Fibroblast of mammary gland (primary cell): Measurements from ENCODE around the gene IGHMBP2.

Source experiments
- DNase-seq: peaks from one replicate; pipeline ENCODE4 v3.0.0-alpha.2; 2010; ENCODE audit warnings: low read depth
- H3K4me3 ChIP-seq: 2 replicates; pipeline ENCODE4 v1.5.1; 2011; ENCODE audit warnings: low read depth, mild to moderate bottlenecking, low read length, moderate library complexity; ENCODE audit not compliant: control insufficient read depth
- CTCF ChIP-seq: conservative IDR thresholded peaks from 2 replicates; pipeline ENCODE4 v1.5.1; 2011; ENCODE audit warnings: low read depth, low read length, inconsistent platforms; ENCODE audit not compliant: control insufficient read depth, insufficient read depth

Gene IGHMBP2

GRCh38 chr11:68890490-68891231 is 13.0 kb upstream of the IGHMBP2 start:
- DNase-seq, result peak; percentile 91
- H3K4me3 ChIP-seq, result no peak overlapping the region
- no peak for TF ChIP-seq CTCF

- DNase-seq, result no peak
- TF ChIP-seq CTCF, result no peak
- no peak overlapping the region for H3K4me3 ChIP-seq
Observed at GRCh38 chr11:68891351-68891948, 12.2 kb upstream of the IGHMBP2 start.

- DNase-seq, result no peak
- no peak overlapping the region for H3K4me3 ChIP-seq
- TF ChIP-seq CTCF, result no peak
Observed at GRCh38 chr11:68892576-68892975, 11.1 kb upstream of the IGHMBP2 start.

GRCh38 chr11:68893282-68893681 is 10.4 kb upstream of the IGHMBP2 start:
- DNase-seq, result no peak
- TF ChIP-seq CTCF, result no peak
- H3K4me3 ChIP-seq, result no peak overlapping the region

GRCh38 chr11:68896171-68896959 is 7.3 kb upstream of the IGHMBP2 start:
- no peak for TF ChIP-seq CTCF
- no peak overlapping the region for H3K4me3 ChIP-seq
- no peak for DNase-seq

- DNase-seq, result no peak
- TF ChIP-seq CTCF, result no peak
- H3K4me3 ChIP-seq, result no peak overlapping the region
Observed at GRCh38 chr11:68897441-68897840, 6.2 kb upstream of the IGHMBP2 start.
